ENCODE data around the gene CCDC9B.

Gene CCDC9B

GRCh38 chr15:40340740-40341400 is at the start of gene CCDC9B:
TSS of gene CCDC9B (minus strand) at chr15:40340939. CDS start at chr15:40340819, 120 bp downstream.
- DNase-seq (ENCODE audit: low read depth), result peak; percentile 86
- peak within 1 kb of the TSS; percentile 64 for H3K4me3 ChIP-seq (ENCODE audit: low read length)
- no peak for TF ChIP-seq CTCF (conservative IDR thresholded peaks at IDR 0.05; ENCODE audit: low read depth, low read length)

GRCh38 chr15:40389824-40390595 is 49.3 kb upstream of the CCDC9B start:
- DNase-seq (ENCODE audit: low read depth), result no peak
- TF ChIP-seq CTCF (conservative IDR thresholded peaks at IDR 0.05; ENCODE audit: low read depth, low read length), result no peak
- no peak overlapping the region for H3K4me3 ChIP-seq (ENCODE audit: low read length)

GRCh38 chr15:40388941-40389823 is 48.4 kb upstream of the CCDC9B start:
- no peak overlapping the region for H3K4me3 ChIP-seq (ENCODE audit: low read length)
- TF ChIP-seq CTCF (conservative IDR thresholded peaks at IDR 0.05; ENCODE audit: low read depth, low read length), result no peak
- no peak for DNase-seq (ENCODE audit: low read depth)

GRCh38 chr15:40386480-40386879 is 45.7 kb upstream of the CCDC9B start:
- TF ChIP-seq CTCF (conservative IDR thresholded peaks at IDR 0.05; ENCODE audit: low read depth, low read length), result no peak
- no peak overlapping the region for H3K4me3 ChIP-seq (ENCODE audit: low read length)
- DNase-seq (ENCODE audit: low read depth), result no peak

GRCh38 chr15:40382580-40383456 is 42.1 kb upstream of the CCDC9B start, which contains the start of gene KNSTRN:
TSS of gene KNSTRN (plus strand) at chr15:40382721. CDS start at chr15:40382836, 115 bp downstream.
- peak within 1 kb of the TSS; percentile 92 for H3K4me3 ChIP-seq (ENCODE audit: low read length)
- no peak for TF ChIP-seq CTCF (conservative IDR thresholded peaks at IDR 0.05; ENCODE audit: low read depth, low read length)
- DNase-seq (ENCODE audit: low read depth), result peak; percentile 79
